ENCODE results near the gene KLHL5. TPM values are rescaled to one million over a fixed set of nuclear protein-coding genes. Genes with fewer than 3 reads are reported as not detected.
A peak's percentile ranks its signal among the peaks of the same experiment; 100 is the strongest.

Gene KLHL5, protein sequence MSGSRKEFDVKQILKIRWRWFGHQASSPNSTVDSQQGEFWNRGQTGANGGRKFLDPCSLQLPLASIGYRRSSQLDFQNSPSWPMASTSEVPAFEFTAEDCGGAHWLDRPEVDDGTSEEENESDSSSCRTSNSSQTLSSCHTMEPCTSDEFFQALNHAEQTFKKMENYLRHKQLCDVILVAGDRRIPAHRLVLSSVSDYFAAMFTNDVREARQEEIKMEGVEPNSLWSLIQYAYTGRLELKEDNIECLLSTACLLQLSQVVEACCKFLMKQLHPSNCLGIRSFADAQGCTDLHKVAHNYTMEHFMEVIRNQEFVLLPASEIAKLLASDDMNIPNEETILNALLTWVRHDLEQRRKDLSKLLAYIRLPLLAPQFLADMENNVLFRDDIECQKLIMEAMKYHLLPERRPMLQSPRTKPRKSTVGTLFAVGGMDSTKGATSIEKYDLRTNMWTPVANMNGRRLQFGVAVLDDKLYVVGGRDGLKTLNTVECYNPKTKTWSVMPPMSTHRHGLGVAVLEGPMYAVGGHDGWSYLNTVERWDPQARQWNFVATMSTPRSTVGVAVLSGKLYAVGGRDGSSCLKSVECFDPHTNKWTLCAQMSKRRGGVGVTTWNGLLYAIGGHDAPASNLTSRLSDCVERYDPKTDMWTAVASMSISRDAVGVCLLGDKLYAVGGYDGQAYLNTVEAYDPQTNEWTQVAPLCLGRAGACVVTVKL
- total RNA-seq (2014; rRNA removed; shearing (Covaris generic)) (34.4 and 47.5 TPM in 2 replicates), total RNA-seq (2022) (59.8 and 69.8 TPM in 2 replicates), Bru-seq, nascent RNA (percentile 84 among the genes with signal in this experiment), BruChase-seq, experiment 1, labeled RNA remaining after a 6-hour chase (percentile 86 among the genes with signal in this experiment), BruChase-seq, experiment 2, labeled RNA remaining after a 2-hour chase (percentile 80 among the genes with signal in this experiment)
- long read RNA-seq, transcript KLHL5-205 (11 exons, 2,926 nt) = major isoform, 69 of 150 reads
- long read RNA-seq, transcript KLHL5-201 (12 exons, 3,425 nt) = minor isoform, 31 of 150 reads
- long read RNA-seq, partial matches to known transcripts = 15 of 150 reads
- long read RNA-seq, other reads (novel, unspliced or antisense) = 33 of 150 reads

DNA sequence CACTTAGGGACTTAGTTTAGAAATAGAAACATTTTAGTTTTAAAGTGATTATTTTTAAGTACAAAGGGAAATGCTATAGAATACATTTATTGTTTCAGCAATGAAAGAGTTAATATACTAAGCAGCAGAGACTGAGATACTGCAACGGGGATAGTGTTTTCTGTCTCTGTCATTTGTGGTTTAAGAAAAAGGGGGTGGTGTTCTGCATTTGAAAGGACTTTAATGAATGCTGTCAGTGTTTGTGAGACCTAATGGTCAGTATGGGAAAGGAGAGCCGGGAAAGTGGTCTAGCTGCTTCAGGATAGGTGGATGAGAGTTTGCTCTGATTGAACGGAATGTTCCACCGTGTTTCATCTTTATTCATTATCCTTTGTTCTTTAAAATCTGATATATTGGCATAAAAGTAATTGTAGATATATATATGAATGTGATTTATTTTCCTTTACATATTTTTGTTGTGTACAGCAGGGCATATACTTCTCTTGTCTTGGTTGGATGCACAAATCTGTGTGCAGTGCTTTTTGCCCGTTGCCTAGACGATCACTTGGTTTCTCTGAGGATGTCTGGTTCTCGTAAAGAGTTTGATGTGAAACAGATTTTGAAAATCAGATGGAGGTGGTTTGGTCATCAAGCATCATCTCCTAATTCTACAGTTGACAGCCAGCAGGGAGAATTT, at the start of gene KLHL5:
Gene KLHL5 (plus strand): TSS at position 139 of the 676 bp plus-strand sequence. CDS start 421 bp downstream, at position 560.
- intact Hi-C loops (cut with micrococcal nuclease; ENCODE audit: unreplicated experiment) = no loop called here
- ChIA-PET CTCF (ENCODE audit: unreplicated experiment) (no interaction called here), POLR2A (interaction anchor here (0.5 kb wide), 1 partner anchor 392 kb away, joined by 3 read pairs; no protein-coding TSS in a partner anchor)
- Histone ChIP-seq H3K4me2 (ENCODE audit: low read length) (no peak within 1 kb of the TSS), H3K9me3 (ENCODE audit: low read length) (no peaks in the 10 kb centered on the region), H2AFZ (ENCODE audit: low read length) (no peak within 1 kb of the TSS), H3K79me2 (ENCODE audit: insufficient read depth, low read depth, low read length) (peaks cover 29% of the 10 kb centered on the region; the same call in 1 of the 2 replicates), H3K36me3 (ENCODE audit: insufficient read depth, low read length) (no peaks in the 10 kb centered on the region), H3K4me1 (ENCODE audit: insufficient read depth, low read length, poor library complexity, severe bottlenecking) (no peaks in the 10 kb centered on the region), H3K4me3 (ENCODE audit: low read depth, low read length, poor library complexity, severe bottlenecking) (no peak within 1 kb of the TSS), H3K9me2 (ENCODE audit: insufficient read depth, low read length) (no peaks in the 10 kb centered on the region), H3K27ac (ENCODE audit: low read depth, low read length, poor library complexity, severe bottlenecking) (no peak within 1 kb of the TSS), H4K20me1 (ENCODE audit: insufficient read depth, low read length) (no peaks in the 10 kb centered on the region)
- TF ChIP-seq, protein P1, sequence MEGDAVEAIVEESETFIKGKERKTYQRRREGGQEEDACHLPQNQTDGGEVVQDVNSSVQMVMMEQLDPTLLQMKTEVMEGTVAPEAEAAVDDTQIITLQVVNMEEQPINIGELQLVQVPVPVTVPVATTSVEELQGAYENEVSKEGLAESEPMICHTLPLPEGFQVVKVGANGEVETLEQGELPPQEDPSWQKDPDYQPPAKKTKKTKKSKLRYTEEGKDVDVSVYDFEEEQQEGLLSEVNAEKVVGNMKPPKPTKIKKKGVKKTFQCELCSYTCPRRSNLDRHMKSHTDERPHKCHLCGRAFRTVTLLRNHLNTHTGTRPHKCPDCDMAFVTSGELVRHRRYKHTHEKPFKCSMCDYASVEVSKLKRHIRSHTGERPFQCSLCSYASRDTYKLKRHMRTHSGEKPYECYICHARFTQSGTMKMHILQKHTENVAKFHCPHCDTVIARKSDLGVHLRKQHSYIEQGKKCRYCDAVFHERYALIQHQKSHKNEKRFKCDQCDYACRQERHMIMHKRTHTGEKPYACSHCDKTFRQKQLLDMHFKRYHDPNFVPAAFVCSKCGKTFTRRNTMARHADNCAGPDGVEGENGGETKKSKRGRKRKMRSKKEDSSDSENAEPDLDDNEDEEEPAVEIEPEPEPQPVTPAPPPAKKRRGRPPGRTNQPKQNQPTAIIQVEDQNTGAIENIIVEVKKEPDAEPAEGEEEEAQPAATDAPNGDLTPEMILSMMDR (conservative IDR thresholded peaks at IDR 0.05; ENCODE audit: low read length) = no peak
- TF ChIP-seq EZH2phosphoT487 (IDR thresholded peaks at IDR 0.05; ENCODE audit: borderline replicate concordance, low read depth, low read length) = no peak
- BruUV-seq (replicated peaks) = no TSS peak
- no peak for DNase-seq (ENCODE audit: low spot score)

DNA sequence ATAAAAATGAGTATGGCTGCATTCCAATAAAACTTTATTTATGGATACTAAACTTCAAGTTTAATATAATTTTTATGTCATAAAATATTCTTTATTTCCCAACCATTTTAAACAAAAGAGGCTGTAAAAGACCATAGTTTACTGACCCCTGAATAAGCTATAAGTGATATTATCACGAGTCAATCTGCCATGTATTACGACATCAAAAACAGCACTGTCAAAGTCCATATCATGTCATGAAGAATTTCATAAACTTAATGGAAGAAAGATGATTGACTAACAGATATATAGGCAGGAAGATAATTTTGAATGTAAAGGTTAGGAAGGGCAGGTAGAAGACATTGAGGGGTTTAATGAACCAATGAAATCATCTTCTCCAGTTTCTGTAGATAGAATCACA, 48.0 kb upstream of the KLHL5 start:
- ChIA-PET CTCF (ENCODE audit: unreplicated experiment) (no interaction called here), POLR2A (interaction anchor here (0.5 to 1.8 kb wide), 5 partner anchors 9 to 384 kb away, joined by 3 to 5 read pairs (median 3); no protein-coding TSS in a partner anchor)
- no peak overlapping the region for H3K27ac ChIP-seq (ENCODE audit: low read depth, low read length, poor library complexity, severe bottlenecking)
- H2AFZ ChIP-seq (ENCODE audit: low read length) = no peak overlapping the region
- no peak overlapping the region for H3K4me3 ChIP-seq (ENCODE audit: low read depth, low read length, poor library complexity, severe bottlenecking)
- peaks cover 6% of the 10 kb centered on the region; the same call in 1 of the 2 replicates for H3K79me2 ChIP-seq (ENCODE audit: insufficient read depth, low read depth, low read length)
- no peak overlapping the region for H3K4me2 ChIP-seq (ENCODE audit: low read length)
- no TSS peak for BruUV-seq (replicated peaks)
- H4K20me1 ChIP-seq (ENCODE audit: insufficient read depth, low read length) = no peaks in the 10 kb centered on the region
- H3K36me3 ChIP-seq (ENCODE audit: insufficient read depth, low read length) = peaks cover 35% of the 10 kb centered on the region
- DNase-seq (ENCODE audit: low spot score) = no peak
- intact Hi-C loops (cut with micrococcal nuclease; ENCODE audit: unreplicated experiment) = no loop called here
- H3K9me3 ChIP-seq (ENCODE audit: low read length) = peaks cover 24% of the 10 kb centered on the region; the same call in 1 of the 2 replicates
- H3K4me1 ChIP-seq (ENCODE audit: insufficient read depth, low read length, poor library complexity, severe bottlenecking) = no peaks in the 10 kb centered on the region
- TF ChIP-seq, protein P1 (conservative IDR thresholded peaks at IDR 0.05; ENCODE audit: low read length) = no peak
- TF ChIP-seq EZH2phosphoT487 (IDR thresholded peaks at IDR 0.05; ENCODE audit: borderline replicate concordance, low read depth, low read length) = no peak
- no peaks in the 10 kb centered on the region for H3K9me2 ChIP-seq (ENCODE audit: insufficient read depth, low read length)

Measured in OCI-LY7 (cell line).